RKO (cell line): ENCODE measurements around the gene EHBP1L1.
A peak's percentile ranks its signal among the peaks of the same experiment; 100 is the strongest.

ENCODE experiments used
- DNase-seq: peaks from one replicate; pipeline ENCODE4 v3.0.0-alpha.2; 2016; ENCODE audit warnings: low spot score

The EHBP1L1 gene

GRCh38 chr11:65577756-65578109, 1.9 kb downstream of the EHBP1L1 start:
- no peak for DNase-seq

GRCh38 chr11:65578134-65578533, 2.3 kb downstream of the EHBP1L1 start:
- no peak for DNase-seq

- no peak for DNase-seq
These were observed 2.8 kb downstream of the EHBP1L1 start for GRCh38 chr11:65578667-65579066.

- DNase-seq = no peak
These were observed 3.4 kb downstream of the EHBP1L1 start for GRCh38 chr11:65579291-65579690.

GRCh38 chr11:65580031-65580692, 4.3 kb downstream of the EHBP1L1 start:
- DNase-seq = no peak

GRCh38 chr11:65580756-65581155, 4.9 kb downstream of the EHBP1L1 start:
- no peak for DNase-seq

GRCh38 chr11:65581928-65582327, 6.1 kb downstream of the EHBP1L1 start:
- no peak for DNase-seq

GRCh38 chr11:65583589-65583988, 7.7 kb downstream of the EHBP1L1 start:
- DNase-seq = no peak

- no peak for DNase-seq
These were observed 8.3 kb downstream of the EHBP1L1 start for GRCh38 chr11:65584106-65584505.

- DNase-seq = no peak
These were observed 8.9 kb downstream of the EHBP1L1 start for GRCh38 chr11:65584723-65585171.

GRCh38 chr11:65585396-65586246, 9.8 kb downstream of the EHBP1L1 start:
- no peak for DNase-seq

GRCh38 chr11:65586247-65586630, 10.4 kb downstream of the EHBP1L1 start:
- no peak for DNase-seq

- DNase-seq = no peak
These were observed 10.8 kb downstream of the EHBP1L1 start for GRCh38 chr11:65586676-65587075.

GRCh38 chr11:65588199-65589054, 12.6 kb downstream of the EHBP1L1 start:
- peak; percentile 40 for DNase-seq

- DNase-seq = no peak
These were observed 13.8 kb downstream of the EHBP1L1 start for GRCh38 chr11:65589444-65590239.

- peak; percentile 39 for DNase-seq
These were observed 14.4 kb downstream of the EHBP1L1 start for GRCh38 chr11:65590240-65590738.

GRCh38 chr11:65591939-65592857, 16.3 kb downstream of the EHBP1L1 start:
- DNase-seq = no peak

GRCh38 chr11:65592858-65593517, 17.1 kb downstream of the EHBP1L1 start:
- no peak for DNase-seq

- no peak for DNase-seq
These were observed 17.9 kb downstream of the EHBP1L1 start for GRCh38 chr11:65593518-65594414.
